ENCODE measurements around the gene SHH.

Gene SHH

GRCh38 chr7:155755026-155755425 is 57.2 kb downstream of the SHH start:
- no peak overlapping the region for H3K4me3 ChIP-seq (ENCODE audit: low read length)
- no peak for DNase-seq (ENCODE audit: low read depth, low spot score)

DNA sequence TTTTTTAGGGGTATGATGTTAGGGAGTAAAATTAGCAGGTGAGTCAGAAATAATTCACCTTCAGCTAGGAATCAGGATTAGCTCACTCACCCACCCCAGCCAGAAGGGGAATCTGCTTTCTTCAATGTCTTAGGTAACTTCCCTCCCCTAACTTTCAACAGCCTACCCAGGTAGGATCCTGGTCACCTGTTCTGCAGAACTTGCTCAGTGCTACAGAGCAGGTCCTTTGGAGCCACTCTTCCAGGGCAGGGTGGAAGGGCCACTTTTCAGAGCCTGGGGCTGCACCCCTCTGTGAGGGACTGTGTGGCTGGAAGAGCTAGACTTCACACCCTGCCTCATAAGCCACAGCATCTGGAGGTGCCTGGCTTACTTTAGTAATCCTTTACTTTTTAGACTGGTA is 58.1 kb downstream of the SHH start:
- DNase-seq (ENCODE audit: low read depth, low spot score), result no peak
- H3K4me3 ChIP-seq (ENCODE audit: low read length), result no peak overlapping the region

- DNase-seq (ENCODE audit: low read depth, low spot score), result no peak
- H3K4me3 ChIP-seq (ENCODE audit: low read length), result no peak overlapping the region
These were observed 58.8 kb downstream of the SHH start for GRCh38 chr7:155753446-155753965.

GRCh38 chr7:155752756-155753445 is 59.4 kb downstream of the SHH start:
- H3K4me3 ChIP-seq (ENCODE audit: low read length), result no peak overlapping the region
- no peak for DNase-seq (ENCODE audit: low read depth, low spot score)

GRCh38 chr7:155751409-155751808 is 60.9 kb downstream of the SHH start:
- DNase-seq (ENCODE audit: low read depth, low spot score), result no peak
- H3K4me3 ChIP-seq (ENCODE audit: low read length), result no peak overlapping the region

- DNase-seq (ENCODE audit: low read depth, low spot score), result no peak
- H3K4me3 ChIP-seq (ENCODE audit: low read length), result no peak overlapping the region
These were observed 61.8 kb downstream of the SHH start for GRCh38 chr7:155750255-155751125.
